Testis (tissue), 2 donors: ENCODE data around the gene ARSG.

Experiments
- POLR2A ChIP-seq: fragments of 450-650 bp; IDR thresholded peaks from one replicate; pipeline ENCODE4 v1.6.1; 2017; ENCODE audit warnings: antibody characterized with exemption, mild to moderate bottlenecking, moderate library complexity
- TF ChIP-seq, protein P1 (sequence below), 3 experiments: fragments of 450-650 bp in 2 of 3; fragments of 200-600 bp in 1 of 3; sonication (generic) in 1 of 3; IDR thresholded peaks; one replicate each; pipeline ENCODE4 v1.5.1; 2016 to 2019; ENCODE audit warnings: antibody characterized with exemption in 3 of 3, mild to moderate bottlenecking in 2 of 3, moderate library complexity in 1 of 3

DNA sequence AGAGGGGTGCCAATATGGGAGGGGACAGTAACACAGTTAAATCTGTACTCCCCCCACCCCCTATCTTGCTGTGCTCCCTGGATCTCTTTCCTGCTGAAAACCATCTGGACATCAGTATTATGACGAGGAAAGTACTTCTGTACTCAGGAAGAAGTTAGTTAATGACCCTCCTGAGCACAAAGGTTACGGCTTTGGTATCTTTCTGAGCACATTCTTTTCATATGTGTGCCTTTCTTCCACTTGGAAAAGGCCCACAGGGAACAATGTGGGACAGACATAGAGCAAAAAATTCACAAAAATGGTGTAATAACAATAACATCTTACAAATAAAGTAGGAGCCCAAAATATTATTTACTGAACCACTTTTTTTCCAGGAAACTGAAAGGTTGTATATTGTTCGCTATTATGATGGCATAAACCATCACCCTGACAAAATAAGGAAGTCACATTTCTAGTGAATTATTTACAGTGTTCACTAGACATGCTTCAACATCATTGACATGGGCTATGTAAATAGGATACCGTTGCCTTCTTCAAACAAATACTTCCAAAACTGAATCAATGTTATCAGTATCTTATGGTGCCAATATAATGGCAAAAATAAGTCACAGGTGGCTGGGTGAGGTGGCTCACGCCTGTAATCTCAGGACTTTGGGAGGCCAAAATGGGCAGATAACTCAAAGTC is 160.5 kb downstream of the ARSG start:
- TF ChIP-seq, protein P1, sequence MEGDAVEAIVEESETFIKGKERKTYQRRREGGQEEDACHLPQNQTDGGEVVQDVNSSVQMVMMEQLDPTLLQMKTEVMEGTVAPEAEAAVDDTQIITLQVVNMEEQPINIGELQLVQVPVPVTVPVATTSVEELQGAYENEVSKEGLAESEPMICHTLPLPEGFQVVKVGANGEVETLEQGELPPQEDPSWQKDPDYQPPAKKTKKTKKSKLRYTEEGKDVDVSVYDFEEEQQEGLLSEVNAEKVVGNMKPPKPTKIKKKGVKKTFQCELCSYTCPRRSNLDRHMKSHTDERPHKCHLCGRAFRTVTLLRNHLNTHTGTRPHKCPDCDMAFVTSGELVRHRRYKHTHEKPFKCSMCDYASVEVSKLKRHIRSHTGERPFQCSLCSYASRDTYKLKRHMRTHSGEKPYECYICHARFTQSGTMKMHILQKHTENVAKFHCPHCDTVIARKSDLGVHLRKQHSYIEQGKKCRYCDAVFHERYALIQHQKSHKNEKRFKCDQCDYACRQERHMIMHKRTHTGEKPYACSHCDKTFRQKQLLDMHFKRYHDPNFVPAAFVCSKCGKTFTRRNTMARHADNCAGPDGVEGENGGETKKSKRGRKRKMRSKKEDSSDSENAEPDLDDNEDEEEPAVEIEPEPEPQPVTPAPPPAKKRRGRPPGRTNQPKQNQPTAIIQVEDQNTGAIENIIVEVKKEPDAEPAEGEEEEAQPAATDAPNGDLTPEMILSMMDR (IDR thresholded peaks at IDR 0.05) = no peak
- no peak for TF ChIP-seq POLR2A
